K562 (cell line): ENCODE measurements around the gene ZNF546.

Source experiments
- CHD4 ChIP-seq: fragments of 200-600 bp; sonication (generic); IDR thresholded peaks from 3 replicates; pipeline ENCODE4 v1.6.1; 2012; ENCODE audit warnings: low read depth, mild to moderate bottlenecking, mixed read lengths, low read length, inconsistent platforms; ENCODE audit not compliant: insufficient read depth, insufficient replicate concordance, poor library complexity, severe bottlenecking
- SMARCC2 ChIP-seq: fragments of 450-650 bp; IDR thresholded peaks from 2 replicates; pipeline ENCODE4 v1.6.1; 2017; ENCODE audit warnings: antibody characterized with exemption, moderate library complexity, mild to moderate bottlenecking, low read depth
- YY1 ChIP-seq, 3 experiments: IDR thresholded peaks; 2 replicates each; pipeline ENCODE4 v1.6.1; 2011; ENCODE audit warnings: low read length in 2 of 3, mild to moderate bottlenecking in 2 of 3, moderate library complexity in 2 of 3, borderline replicate concordance in 1 of 3, control low read depth in 1 of 3, low read depth in 1 of 3; ENCODE audit not compliant: insufficient read depth in 3 of 3, insufficient replicate concordance in 2 of 3, control insufficient read depth in 1 of 3, insufficient read length in 1 of 3; ENCODE audit errors: extremely low read depth in 1 of 3
- ZMIZ1 ChIP-seq, 2 experiments: fragments of 150-350 bp in 1 of 2; IDR thresholded peaks; 2 replicates each; pipeline ENCODE4 v1.6.1; 2012 to 2016; ENCODE audit warnings: low read depth in 2 of 2, low read length in 2 of 2, mild to moderate bottlenecking in 1 of 2, moderate library complexity in 1 of 2

GRCh38 chr19:39996218-39996810 lies 546 bp upstream of the ZNF546 start:
- TF ChIP-seq SMARCC2, result peak; percentile 26; the same call in 1 of the 2 replicates
- TF ChIP-seq CHD4, result no peak
- TF ChIP-seq YY1 (IDR thresholded peaks at IDR 0.05; ENCODE audit: borderline replicate concordance in 1 of 3, control insufficient read depth in 1 of 3, extremely low read depth in 1 of 3, insufficient read depth in 3 of 3, insufficient read length in 1 of 3, insufficient replicate concordance in 2 of 3, low read depth in 1 of 3, low read length in 2 of 3), result no peak
- no peak for TF ChIP-seq ZMIZ1 (IDR thresholded peaks at IDR 0.05; ENCODE audit: low read depth in 2 of 2, low read length in 2 of 2)
